ENCODE measurements around the gene REG4. TPM values are rescaled to one million over a fixed set of nuclear protein-coding genes. Genes with fewer than 3 reads are reported as not detected.

REG4 gene
- total and polyA plus RNA-seq, 2 of the 13 experiments (the other 11 are each of a cell fraction or from before 2014, with no cell fraction given) = not detected

DNA sequence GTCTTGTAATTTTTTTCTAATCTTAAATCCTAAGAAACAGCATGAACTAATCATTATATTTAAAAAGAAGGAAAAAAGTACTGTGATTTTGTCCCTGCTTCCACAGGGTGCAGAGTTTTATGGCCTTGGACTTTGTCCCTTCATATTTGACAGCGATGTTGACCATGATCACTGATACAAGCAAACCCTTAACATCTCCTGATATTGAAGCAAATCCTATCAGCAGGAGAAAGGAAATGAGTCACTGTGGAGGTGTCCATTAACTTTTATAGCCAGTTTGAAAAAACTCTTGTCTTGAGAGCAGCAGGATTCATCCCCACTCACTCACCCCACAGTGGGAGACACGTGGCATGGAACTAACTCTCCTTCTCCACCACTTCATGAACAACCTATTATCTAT, 5.1 kb upstream of the REG4 start (continued):
- TF ChIP-seq ZNF550 (CRISPR knock-in tag; IDR thresholded peaks at IDR 0.05; ENCODE audit: borderline replicate concordance) (no peak), ZNF350 (CRISPR knock-in tag; IDR thresholded peaks at IDR 0.05; ENCODE audit: borderline replicate concordance, low read depth) (no peak), KAT2B (IDR thresholded peaks at IDR 0.05; ENCODE audit: borderline replicate concordance, low read depth, low read length) (no peak), ZFYVE20 (CRISPR knock-in tag; IDR thresholded peaks at IDR 0.05; ENCODE audit: borderline replicate concordance, low read depth) (no peak), ZNF713 (CRISPR knock-in tag; IDR thresholded peaks at IDR 0.05) (no peak), ZFP90 (CRISPR knock-in tag; IDR thresholded peaks at IDR 0.05; ENCODE audit: borderline replicate concordance) (no peak), HINFP (CRISPR knock-in tag; IDR thresholded peaks at IDR 0.05; ENCODE audit: low read depth) (no peak), SMAD3 (CRISPR knock-in tag; IDR thresholded peaks at IDR 0.05) (no peak), MYNN (CRISPR knock-in tag; IDR thresholded peaks at IDR 0.05; ENCODE audit: low read depth) (no peak), ZNF136 (CRISPR knock-in tag; IDR thresholded peaks at IDR 0.05; ENCODE audit: low read depth) (no peak), ELF3 (CRISPR knock-in tag; IDR thresholded peaks at IDR 0.05) (peak; percentile 44; the same call in 1 of the 2 replicates), SNAPC5 (CRISPR knock-in tag; IDR thresholded peaks at IDR 0.05; ENCODE audit: borderline replicate concordance) (no peak), EEA1 (CRISPR knock-in tag; IDR thresholded peaks at IDR 0.05; ENCODE audit: borderline replicate concordance) (no peak), ZFP37 (CRISPR knock-in tag; IDR thresholded peaks at IDR 0.05; ENCODE audit: borderline replicate concordance) (no peak), RFX1 (IDR thresholded peaks at IDR 0.05) (no peak), KLF16 (CRISPR knock-in tag; IDR thresholded peaks at IDR 0.05) (no peak), SP4 (CRISPR knock-in tag; IDR thresholded peaks at IDR 0.05) (no peak), AHDC1 (CRISPR knock-in tag; IDR thresholded peaks at IDR 0.05; ENCODE audit: borderline replicate concordance) (peak; percentile 97), FOXK1 (CRISPR knock-in tag; IDR thresholded peaks at IDR 0.05; ENCODE audit: borderline replicate concordance, low read depth) (no peak), IKZF5 (CRISPR knock-in tag; IDR thresholded peaks at IDR 0.05) (peak; percentile 41; the same call in 1 of the 2 replicates), AGO2 (optimal IDR thresholded peaks at IDR 0.05; ENCODE audit: low read depth, low read length) (no peak), ZNF83 (CRISPR knock-in tag; IDR thresholded peaks at IDR 0.05; ENCODE audit: borderline replicate concordance) (no peak), POGZ (CRISPR knock-in tag; IDR thresholded peaks at IDR 0.05) (peak; percentile 47; the same call in 1 of the 2 replicates)

All from HepG2 (cell line).